NCI-H460 (cell line): ENCODE results near the gene KAT6B. TPM values are rescaled to one million over a fixed set of nuclear protein-coding genes. Genes with fewer than 3 reads are reported as not detected.

Experiments used
- DNase-seq: peaks from one replicate; pipeline ENCODE4 v3.0.0-alpha.2; 2016; ENCODE audit warnings: low read depth; ENCODE audit errors: extremely low read depth
- total RNA-seq: library from RNA; depleted of rRNA; stranded (reverse); fragments of >200 nt; shearing (Covaris generic); gene quantifications from 2 replicates; pipeline ENCODE4 v1.2.3, GENCODE V29; 2014

KAT6B gene
- total RNA-seq, 1 experiment from 2014 or later, result 9.8 TPM

DNA sequence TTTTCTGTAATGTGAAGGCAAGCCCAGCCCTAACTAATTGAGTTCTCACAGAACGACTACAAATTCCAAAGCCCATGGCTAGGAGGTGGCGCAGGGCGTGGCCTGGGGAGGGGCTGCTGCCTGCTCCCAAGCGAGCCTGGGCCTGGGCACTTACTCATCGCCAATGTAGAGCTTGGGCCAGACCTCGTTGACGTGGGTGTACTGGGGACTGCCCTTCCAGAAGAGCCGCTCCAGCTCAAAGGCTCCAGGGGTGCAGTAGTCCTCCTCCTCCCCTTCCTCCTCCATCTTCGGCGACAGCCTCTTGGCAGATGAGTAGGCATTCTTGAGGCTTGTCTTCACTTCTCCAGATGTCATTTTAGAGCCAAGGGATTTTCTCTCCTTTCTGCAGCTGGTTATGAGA is 231.8 kb downstream of the KAT6B start:
- no peak for DNase-seq

DNA sequence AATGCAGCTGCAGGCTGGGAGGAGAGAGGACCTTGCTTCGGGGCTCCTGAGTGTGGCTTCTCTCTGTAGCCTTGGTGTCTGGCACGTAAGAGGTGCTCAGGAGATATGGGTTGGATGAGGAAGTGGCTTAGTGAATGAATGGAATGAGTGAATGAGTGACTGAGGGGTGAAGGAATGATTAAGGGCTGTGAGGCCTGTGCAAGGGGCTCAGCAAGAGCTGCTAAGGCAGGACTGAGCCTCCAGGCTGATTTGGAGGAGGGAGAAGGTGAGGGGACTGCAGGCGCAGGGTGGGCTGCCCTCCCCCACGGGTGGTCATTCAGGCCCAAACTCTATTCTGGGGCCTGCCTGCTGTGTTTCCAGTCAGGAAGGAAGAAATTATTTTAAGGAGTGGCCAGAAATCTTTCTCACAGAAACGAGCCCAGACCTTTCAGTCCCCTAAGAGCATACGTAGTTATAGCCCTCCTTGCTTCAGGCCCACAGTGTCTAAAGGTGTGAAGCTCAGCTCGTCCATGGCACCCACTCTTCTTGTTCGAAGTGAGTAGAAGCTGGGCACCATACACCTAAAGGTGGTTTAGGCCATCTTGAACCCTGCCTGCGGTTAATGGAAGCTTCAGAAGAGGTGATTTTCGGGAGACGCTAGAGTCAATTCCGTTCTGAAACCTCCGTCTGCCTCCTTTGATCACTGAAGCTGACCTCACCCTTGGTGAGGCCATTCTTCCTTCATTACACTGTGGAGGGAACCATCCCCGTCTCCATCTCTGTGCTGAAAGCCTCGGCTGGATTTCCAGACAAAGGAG is 235.5 kb downstream of the KAT6B start:
- DNase-seq, result no peak

DNA sequence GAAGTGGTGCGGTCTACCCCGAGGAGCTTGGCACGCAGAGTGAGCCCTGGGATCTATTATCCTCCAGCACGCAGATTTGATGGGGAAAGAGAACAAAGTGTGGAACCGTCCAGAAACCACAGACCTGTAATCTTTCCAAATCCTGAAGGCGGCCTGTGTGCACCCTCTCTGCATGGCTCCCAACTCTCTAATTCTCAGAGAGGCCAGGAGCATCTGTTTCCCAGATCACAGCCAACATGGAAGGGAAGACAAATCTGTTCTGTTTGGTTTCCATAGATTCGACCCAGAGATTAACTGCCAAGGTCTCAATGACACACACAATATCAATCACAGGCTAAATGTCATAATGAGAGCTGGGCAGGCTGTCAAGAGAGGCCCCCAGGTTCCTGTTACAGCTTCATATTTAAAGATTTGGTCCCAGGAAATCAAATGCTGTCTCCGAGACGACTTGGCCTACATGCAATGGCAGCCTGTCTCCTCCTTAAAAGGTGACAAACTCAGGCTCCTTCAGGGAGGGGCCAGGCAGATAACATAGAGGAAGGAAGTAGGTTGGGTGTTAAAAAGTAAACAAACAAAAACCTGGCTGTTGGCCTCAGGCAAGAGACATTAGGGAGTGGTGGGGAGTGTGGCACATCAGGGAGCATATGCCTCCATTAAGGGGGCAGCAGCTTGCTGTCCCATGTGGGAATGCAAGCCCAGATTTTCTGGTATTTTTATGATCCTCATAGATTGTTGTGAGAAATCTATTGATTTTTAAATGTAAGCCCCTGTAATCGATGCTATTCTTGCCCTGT is 236.3 kb downstream of the KAT6B start:
- no peak for DNase-seq

GRCh38 chr10:75063461-75064230 is 237.2 kb downstream of the KAT6B start:
- no peak for DNase-seq

DNA sequence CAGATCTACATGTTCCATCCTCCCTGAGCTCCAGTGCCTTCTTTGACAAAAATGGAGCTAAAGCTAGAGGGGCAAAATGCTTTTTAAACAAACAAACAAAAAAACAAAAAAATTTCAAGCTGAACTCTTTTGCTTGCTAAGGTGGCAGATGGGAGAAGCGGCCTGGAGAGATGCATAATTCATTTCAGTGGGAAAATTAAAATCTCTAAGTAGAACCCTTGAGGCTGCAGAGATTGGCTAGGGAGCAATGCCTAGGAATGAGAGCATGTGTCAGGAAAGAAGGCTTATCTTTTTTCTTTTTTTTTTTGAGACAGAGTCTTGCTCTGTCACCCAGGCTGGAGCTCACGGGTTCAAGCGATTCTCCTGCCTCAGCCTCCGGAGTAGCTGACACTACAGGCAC is 238.7 kb downstream of the KAT6B start:
- no peak for DNase-seq

DNA sequence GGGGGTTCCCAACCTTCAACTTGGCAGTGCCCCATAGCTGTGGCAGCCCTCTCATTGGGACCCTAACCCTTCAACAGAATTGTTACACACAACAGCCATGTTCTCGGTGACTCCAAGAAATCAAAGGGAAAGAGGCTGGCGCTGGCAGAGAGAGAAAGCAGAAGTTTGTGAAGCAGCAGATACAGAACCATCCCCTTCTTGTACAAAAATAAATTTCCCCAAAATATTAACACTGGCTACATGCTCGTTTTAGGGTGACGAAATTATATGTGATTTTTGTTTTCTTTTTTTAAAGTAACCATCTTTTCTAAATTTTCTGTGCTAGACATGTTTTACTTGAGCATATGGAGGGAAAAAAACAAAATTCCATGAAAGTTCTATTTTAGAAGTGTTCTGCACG is 239.9 kb downstream of the KAT6B start:
- DNase-seq, result no peak

DNA sequence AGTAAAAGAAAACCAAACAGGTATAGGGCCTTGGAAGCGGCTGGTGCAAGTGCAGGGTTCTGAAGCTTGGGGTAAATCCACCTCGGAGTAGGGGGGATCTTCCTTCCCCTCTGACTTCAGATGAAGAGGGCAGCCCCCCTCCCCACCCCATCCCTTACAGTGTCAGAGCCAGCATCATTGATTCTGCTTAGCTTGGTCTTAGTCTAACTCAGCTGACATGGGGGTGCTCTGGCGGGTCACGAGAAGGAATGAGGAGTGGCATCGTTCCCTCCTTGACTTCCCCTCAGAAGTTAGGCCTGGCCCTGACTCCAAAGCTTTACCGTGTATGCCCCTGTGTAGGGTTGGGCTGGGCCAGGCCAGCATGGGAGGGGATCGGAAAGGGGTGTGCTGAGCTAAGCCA is 240.9 kb downstream of the KAT6B start:
- DNase-seq, result no peak

DNA sequence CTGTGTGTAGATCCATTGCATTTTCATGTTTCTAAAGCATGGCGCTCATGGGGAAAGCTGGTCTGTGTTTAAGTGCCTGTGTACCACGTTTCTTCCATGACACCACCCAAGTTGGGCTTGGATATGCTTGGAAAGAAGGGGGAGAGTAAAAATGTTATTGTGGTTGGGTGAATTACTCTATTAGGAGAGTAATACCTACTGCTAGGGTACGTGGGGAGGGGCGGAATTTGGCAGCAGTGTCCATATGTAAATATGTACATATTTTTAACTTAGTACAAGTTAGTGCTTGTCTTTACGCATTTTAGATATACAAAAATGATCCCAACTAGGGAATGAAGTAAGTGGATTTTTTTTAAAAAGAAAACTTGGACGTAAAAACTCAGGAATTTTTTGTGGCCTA is 242.1 kb downstream of the KAT6B start:
- no peak for DNase-seq

DNA sequence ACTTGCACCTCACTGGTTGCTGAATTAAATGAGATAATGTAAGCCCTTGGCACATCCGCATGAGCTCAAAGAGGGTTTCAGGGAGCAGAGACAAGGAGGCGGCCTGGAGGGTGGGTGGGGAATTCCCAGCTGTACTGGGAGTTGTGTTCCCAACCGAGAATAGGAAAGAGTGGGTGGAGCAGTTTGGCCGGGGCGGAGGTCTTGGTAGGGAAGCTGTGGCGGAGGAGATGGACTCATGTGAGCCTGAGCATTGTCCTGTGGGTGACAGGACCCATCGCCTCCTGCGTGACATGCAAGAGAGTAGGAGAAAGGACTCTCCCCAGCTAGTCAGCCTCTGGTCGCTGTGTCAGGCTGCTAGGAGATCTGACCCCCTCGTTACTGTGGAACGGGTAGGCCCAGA is 244.1 kb downstream of the KAT6B start:
- DNase-seq, result no peak

DNA sequence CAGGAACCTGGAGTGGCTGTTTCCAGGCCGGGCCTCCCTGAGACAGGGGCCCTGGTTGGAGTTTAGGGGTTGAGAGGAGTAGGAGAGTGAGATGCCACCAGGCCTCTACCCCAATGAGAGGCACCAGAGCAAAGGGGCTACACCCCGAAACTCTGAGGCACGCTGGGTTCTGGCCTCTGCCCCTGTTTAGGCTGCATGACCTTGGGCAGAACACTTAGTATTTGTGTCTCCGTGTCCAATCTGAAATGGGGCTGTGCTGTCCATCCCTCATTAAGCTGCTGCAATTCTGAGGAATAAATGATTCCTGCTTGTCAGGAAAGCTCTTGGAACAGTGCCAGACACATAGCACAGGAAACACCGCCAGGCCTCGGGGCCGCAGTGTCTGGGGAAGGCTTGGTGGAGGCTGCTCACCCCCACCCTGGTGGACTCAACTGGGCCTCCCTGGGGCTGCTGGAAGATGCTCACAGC is 244.6 kb downstream of the KAT6B start:
- DNase-seq, result no peak

- no peak for DNase-seq
These were observed 245.4 kb downstream of the KAT6B start for GRCh38 chr10:75071756-75072155.

DNA sequence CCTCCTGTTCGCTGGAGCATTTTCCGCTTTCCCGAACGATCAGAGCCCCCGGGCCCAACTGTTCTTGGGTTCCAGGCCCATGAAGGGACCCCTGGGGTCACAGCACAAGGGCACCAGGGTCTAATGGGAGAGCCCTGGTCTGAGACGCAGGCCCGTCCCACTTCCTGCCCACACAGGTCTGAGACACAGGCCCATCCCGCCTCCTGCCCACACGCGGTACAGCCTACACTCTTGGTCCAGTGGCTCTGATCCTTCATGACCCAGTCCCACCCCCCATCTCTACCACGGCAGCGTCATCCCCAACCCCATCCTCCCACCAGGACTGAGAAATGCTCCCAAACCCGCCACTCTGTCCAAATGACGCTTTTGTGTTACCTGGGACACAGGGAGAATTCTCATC is 246.3 kb downstream of the KAT6B start:
- no peak for DNase-seq

- DNase-seq, result no peak
These were observed 247.0 kb downstream of the KAT6B start for GRCh38 chr10:75073442-75073841.

DNA sequence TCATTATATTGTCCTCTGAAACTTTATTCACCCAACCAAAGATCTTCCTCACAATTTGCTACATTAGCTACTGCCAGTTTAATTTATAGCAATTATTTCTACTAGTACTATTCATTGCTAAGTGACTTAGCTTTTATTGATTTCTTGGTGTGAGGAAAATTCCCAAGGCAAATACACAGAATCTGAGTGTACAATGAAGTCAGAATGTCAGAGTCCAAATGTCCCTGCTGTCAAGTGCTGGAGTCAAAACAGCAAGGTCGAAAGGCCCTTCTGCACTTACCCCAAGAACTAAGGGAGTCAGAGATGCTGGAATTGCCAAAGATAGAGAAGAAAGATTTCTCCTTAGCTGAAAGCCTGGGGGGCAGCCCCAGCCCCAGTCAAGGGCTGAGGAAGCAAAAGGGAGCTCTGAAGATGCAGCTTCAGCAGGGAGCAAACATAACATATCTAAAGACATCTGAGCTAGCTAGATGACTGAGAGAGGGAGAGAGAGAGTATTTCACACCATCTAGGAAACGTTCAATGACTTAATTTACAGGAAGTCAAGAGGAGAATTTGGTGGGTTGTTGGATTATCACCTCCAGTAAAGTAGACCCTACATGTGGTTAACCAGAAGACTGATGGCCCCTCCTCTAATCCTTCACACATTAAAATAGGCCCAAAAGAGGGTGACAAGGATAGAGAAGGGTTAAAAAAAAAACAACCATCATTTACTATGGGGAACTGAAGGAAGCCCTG is 248.5 kb downstream of the KAT6B start:
- no peak for DNase-seq

DNA sequence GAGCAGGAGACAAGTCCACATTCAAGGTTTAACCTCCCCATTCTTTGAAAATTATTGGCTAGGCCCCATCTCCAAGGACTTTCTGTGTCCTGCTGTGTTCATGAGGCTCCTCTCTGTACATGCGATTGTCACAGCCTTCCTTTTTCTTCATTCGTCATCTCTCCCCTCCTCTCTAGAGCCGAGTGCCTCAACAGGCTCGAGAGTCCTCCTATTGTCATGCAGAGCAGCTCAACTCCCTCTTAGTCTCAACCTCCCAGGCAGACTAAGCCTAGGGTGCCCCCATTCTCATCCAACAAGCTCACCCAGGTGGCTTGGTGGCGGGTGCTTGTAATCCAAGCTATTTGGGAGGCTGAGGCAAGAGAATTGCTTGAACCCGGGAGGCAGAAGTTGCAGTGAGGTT is 249.9 kb downstream of the KAT6B start:
- no peak for DNase-seq

- DNase-seq, result no peak
These were observed 253.2 kb downstream of the KAT6B start for GRCh38 chr10:75079436-75080083.

- no peak for DNase-seq
These were observed 254.2 kb downstream of the KAT6B start for GRCh38 chr10:75080554-75080953.

DNA sequence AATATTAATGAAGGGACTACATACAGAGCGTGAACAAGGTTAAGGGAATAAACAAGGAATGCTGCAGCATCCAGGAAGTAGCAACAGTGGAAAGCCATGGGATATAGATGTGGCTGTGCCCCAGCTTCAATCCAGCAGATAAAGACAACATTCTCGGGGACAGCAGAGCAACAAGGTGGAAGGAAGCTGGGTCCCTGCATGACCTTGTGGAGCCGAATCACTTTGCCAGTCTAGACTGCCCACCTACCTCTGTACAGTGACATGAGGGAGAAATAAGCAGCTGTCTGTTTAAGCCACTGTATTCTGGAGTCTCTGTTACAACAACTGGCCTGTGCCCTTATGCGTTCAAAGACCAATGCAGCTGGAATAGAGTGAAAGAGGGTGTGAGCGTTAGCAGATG is 255.0 kb downstream of the KAT6B start:
- DNase-seq, result no peak
